ENCODE measurements around the gene DUS3L.

- no peak for TF ChIP-seq CTCF (IDR thresholded peaks at IDR 0.05; ENCODE audit: control extremely low read depth in 1 of 3, insufficient read depth in 1 of 3, low read depth in 1 of 3, low read length in 3 of 3)
- no peak for TF ChIP-seq HDAC6 (IDR thresholded peaks at IDR 0.05; ENCODE audit: low read depth, low read length)
- no peak for TF ChIP-seq EGR1 (IDR thresholded peaks at IDR 0.05; ENCODE audit: borderline replicate concordance, low read depth, low read length)
- no peak for TF ChIP-seq YY1 (IDR thresholded peaks at IDR 0.05; ENCODE audit: low read depth, low read length)
- TF ChIP-seq POLR2A (IDR thresholded peaks at IDR 0.05; ENCODE audit: control extremely low read depth in 1 of 2, low read depth in 2 of 2, low read length in 2 of 2) = no peak
- no peak for TF ChIP-seq ASH2L (IDR thresholded peaks at IDR 0.05; ENCODE audit: low read length)
- no peak for TF ChIP-seq USF2 (IDR thresholded peaks at IDR 0.05; ENCODE audit: low read length)
- TF ChIP-seq RNF2 (IDR thresholded peaks at IDR 0.05; ENCODE audit: borderline replicate concordance, low read depth, low read length, missing control alignments, poor library complexity, severe bottlenecking) = no peak
- TF ChIP-seq GABPA (IDR thresholded peaks at IDR 0.05; ENCODE audit: borderline replicate concordance, insufficient read depth, low read length) = no peak
Observed at GRCh38 chr19:5825178-5825577, 34.2 kb upstream of the DUS3L start.
